HG03108 (cell line): Measurements from ENCODE around the gene SNRNP70.

Experiments used
- ATAC-seq: cut with Tn5 transposase; IDR thresholded peaks from one replicate; pipeline ENCODE4 v1.9.1; 2021; ENCODE audit warnings: moderate library complexity; ENCODE audit not compliant: unreplicated experiment

The SNRNP70 gene

DNA sequence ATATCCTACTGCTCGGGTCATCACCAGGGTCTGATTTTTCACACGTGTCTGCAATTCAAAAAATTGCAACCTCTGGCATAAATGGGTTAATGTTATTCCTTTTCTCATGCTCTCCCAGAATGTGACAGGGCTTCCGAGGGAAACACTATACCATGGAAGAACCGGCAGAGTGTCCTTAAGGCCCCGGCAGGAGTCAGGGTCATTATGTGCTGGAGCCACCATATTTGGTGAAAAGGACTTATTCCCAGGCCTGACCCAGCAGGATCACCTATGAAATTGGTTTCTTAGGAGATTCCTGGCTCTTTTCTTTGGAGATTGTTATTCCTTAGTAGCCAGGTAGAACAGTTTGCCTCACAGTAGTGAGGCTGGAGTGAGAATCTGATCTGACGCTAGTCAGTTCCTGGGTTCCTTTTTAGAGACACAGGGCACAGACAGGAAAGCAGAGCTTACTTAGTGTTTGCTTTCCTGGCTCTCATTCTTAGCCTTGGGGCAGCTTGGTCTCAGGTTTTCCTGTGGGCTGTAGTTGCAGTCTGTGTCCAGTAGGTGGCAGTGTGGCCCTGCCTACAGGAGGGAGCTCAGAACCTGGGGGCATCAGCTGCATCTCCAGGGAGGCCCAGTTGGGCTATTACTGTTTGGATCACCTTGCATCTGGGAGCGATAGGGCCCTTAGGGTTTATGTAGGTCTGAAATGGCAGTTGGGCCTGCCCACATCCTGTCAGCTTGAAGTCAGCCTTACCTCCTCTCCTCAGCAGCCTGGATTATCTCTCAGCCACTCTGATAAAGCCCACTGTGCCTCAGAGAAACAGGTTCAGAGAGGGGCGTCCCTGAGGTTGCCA, 12.4 kb downstream of the SNRNP70 start:
- ATAC-seq: no peak

DNA sequence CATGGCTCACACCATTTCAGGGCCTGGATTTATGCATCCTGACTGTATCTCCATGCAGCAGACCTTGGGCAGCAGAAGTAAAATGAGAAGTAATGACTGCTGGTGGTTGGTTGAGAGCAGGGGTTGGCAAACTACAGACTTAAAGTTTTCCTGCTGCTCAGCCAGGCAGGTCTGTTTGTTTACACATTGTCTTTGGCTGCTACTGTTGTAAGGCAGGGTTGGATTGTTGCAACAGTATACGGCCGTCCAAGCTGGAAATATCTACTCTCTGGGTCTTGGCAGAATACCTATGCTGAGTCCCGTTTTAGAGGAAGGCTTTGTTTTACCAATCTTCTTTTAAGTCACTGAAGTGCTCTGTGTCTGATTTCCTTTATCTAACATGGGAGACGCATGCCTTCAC, 13.5 kb downstream of the SNRNP70 start:
- no peak for ATAC-seq

GRCh38 chr19:49101160-49101559, 15.9 kb downstream of the SNRNP70 start:
- no peak for ATAC-seq

DNA sequence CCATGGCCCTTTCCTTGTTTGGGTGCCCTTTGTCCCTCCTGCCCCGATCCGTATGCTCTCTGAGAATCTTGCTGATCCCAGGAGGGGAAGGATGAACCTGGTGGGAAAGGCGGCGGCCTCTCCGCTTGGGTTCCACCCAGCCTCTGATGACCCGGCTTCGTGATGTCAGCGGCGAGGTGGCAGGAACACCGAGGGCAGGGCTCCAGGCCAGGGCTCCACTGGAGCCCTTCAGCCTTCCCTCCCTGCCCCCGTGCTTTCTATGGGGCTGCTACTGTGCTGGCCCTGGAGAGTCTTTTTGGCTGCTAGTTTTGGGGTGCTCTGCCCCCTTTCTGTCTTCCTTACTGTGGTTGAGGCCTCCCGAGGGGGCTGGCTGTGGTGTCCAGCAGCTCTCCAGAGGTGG, 17.1 kb downstream of the SNRNP70 start:
- ATAC-seq: no peak

DNA sequence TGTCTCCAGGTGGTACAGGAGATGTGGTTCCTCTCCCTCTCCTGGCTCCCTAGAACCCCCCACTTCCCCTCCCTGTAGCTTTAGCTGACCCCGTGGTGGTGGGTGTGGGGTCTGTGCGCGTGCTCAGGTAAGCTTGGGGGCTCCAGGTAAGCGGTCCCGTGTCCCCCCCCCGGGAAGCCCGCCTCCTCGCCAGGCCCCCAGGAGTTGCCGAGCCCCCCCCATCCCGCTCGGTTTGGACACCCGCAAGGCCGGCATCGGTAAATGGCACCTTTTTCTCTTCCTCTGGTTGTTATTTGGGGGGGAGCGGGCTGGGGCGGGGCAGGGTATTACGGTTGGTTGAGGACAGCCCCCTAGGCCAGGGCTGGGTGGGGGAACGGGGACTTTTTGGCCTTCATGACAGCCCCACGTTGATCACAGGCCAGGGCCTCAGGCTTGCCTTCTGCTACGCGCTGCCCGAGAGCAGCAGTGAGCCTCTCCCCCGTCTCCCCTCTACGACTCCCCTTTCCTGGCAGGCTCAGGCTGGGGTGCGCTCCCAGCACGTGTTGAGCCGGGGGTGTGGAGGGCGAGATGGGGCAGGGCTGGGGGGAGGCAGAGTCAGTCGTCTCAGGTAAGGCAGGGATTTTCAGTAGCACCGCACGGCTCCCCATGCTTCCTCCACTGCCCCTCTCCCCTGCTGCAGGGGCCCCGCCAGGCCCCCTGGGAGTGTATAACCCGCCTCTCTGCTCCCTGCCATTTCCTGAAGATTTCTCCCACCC, 18.3 kb downstream of the SNRNP70 start:
- no peak for ATAC-seq

- ATAC-seq: no peak
Measured at GRCh38 chr19:49104229-49104864, 19.1 kb downstream of the SNRNP70 start.

- ATAC-seq: no peak
Measured at GRCh38 chr19:49106648-49107135, 21.4 kb downstream of the SNRNP70 start.

GRCh38 chr19:49107625-49108459, 22.6 kb downstream of the SNRNP70 start:
- no peak for ATAC-seq

- no peak for ATAC-seq
Measured at GRCh38 chr19:49109051-49109450, 23.8 kb downstream of the SNRNP70 start.

DNA sequence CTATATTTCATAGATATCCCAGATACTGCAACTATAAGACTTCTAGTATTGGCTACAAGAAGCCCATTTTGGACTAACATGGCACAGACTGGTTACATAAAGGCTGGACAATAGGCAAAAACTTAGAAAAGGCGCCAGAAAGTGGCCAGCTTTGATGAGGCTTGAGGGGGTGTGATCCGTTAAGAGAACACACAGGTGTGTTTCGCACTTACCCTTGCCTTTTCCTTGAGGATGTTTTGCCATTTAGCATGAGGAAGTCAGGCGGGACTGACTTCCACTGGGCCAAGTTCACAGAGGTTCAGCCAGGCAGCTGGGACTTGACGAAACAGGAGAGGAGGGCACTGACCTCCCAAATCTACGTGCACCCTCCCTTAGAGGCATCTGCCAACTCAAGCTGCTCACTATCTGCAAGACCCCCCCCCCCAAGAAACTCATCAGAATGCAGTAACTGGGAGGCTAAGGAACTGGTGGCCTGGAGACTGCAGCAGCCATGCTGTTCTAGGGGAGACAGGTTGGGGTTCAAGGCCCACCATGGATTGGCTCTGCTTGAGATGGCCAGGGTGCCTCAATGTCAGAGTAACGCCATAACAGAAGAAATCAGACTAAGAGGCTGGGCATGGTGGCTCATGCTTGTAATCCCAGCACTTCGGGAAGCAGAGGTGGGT, 24.4 kb downstream of the SNRNP70 start:
- ATAC-seq: no peak

GRCh38 chr19:49110567-49110966, 25.3 kb downstream of the SNRNP70 start:
- ATAC-seq: no peak

- no peak for ATAC-seq
Measured at GRCh38 chr19:49111218-49111998, 26.2 kb downstream of the SNRNP70 start.

- peak; percentile 54 for ATAC-seq
Measured at GRCh38 chr19:49113762-49114629, 28.7 kb downstream of the SNRNP70 start, which contains the start of gene LIN7B. Gene LIN7B (plus strand): TSS chr19:49114370. CDS start chr19:49114405, 35 bp downstream.

- ATAC-seq: no peak
Measured at GRCh38 chr19:49114630-49115363, 29.5 kb downstream of the SNRNP70 start.

- ATAC-seq: no peak
Measured at GRCh38 chr19:49116544-49116943, 31.3 kb downstream of the SNRNP70 start.

- no peak for ATAC-seq
Measured at GRCh38 chr19:49117677-49118564, 32.7 kb downstream of the SNRNP70 start.
